Measurements from ENCODE around the gene ACADVL.

DNA sequence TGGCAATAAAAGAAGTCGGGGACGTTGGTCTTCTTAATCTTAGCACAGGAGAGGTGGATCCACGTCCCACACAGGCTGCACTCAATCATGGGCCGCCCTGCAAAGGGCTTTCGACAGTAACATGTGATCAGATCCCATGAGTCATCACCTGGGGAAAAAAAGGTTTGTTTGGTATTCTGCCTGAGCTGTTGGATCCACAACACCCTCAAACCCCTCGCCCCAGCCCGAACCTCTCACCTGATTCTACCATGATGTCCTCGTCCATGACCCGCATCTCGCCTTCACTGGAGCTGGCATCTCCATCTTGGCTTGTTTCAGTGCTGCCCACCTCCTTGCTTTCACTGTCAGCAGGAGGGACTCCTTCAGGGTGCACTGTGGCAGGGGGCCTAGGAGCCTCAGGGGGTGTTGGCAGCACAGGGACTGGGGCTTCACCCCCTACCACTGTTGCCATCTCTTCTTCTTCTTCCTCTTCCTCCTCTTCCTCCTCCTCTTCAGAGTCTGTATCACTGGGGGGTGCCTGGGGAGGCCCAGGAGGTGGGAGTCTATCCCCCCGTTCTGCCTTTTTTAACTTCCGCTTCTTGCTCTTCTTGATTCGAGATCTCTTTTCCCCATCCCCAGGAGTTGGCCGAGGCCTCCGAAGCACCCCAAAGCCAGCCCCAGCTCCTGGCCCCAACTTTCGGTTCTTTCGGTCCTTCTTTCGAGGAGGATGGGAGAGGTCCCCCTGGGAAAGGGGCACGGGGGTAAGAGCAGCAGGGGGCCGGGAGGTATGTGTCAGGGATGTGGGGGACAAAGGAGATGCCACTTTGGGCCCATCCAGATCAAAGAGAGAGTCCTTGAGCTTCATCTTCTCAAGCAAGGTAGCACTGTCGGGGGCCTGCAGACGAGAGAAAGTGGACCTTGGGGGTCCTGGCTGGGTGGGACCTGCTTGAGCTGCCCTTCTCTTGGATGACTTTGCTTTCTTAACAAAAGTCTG is 16.2 kb downstream of the ACADVL start:
- TF ChIP-seq YY1 (IDR thresholded peaks at IDR 0.05; ENCODE audit: insufficient read depth, insufficient read length) (no peak), SUZ12 (IDR thresholded peaks at IDR 0.05; ENCODE audit: extremely low read depth, insufficient read depth, insufficient read length) (no peak), ZNF274 (IDR thresholded peaks at IDR 0.05; ENCODE audit: low read depth, low read length) (no peak)

All from NT2/D1 (cell line).